ENCODE results near the gene XYLT1.

The XYLT1 gene

GRCh38 chr16:17129971-17130370 lies 340.8 kb downstream of the XYLT1 start (continued):
- TF ChIP-seq POU6F1 (CRISPR knock-in tag; IDR thresholded peaks at IDR 0.05; ENCODE audit: borderline replicate concordance, low read depth): no peak
- no peak for TF ChIP-seq ZNF8 (CRISPR knock-in tag; IDR thresholded peaks at IDR 0.05)
- no peak for TF ChIP-seq ISL1 (CRISPR knock-in tag; IDR thresholded peaks at IDR 0.05)
- no peak for TF ChIP-seq GLIS3 (CRISPR knock-in tag; IDR thresholded peaks at IDR 0.05)
- TF ChIP-seq ZFP30 (CRISPR knock-in tag; IDR thresholded peaks at IDR 0.05): no peak
- TF ChIP-seq ARNTL (CRISPR knock-in tag; IDR thresholded peaks at IDR 0.05; ENCODE audit: borderline replicate concordance, low read depth): no peak
- TF ChIP-seq CREB5 (CRISPR knock-in tag; IDR thresholded peaks at IDR 0.05; ENCODE audit: low read depth): no peak
- TF ChIP-seq TOX (CRISPR knock-in tag; IDR thresholded peaks at IDR 0.05; ENCODE audit: borderline replicate concordance): no peak
- TF ChIP-seq ZNF565 (CRISPR knock-in tag; conservative IDR thresholded peaks at IDR 0.05; ENCODE audit: low read depth): no peak
- no peak for TF ChIP-seq CSDC2 (CRISPR knock-in tag; IDR thresholded peaks at IDR 0.05)
- TF ChIP-seq RARB (CRISPR knock-in tag; IDR thresholded peaks at IDR 0.05): no peak

- no peak for ATAC-seq
- no peak for TF ChIP-seq ZNF565 (CRISPR knock-in tag; conservative IDR thresholded peaks at IDR 0.05; ENCODE audit: low read depth)
These were observed 342.0 kb downstream of the XYLT1 start for GRCh38 chr16:17128791-17129190.

GRCh38 chr16:17126156-17126555 lies 344.6 kb downstream of the XYLT1 start:
- no peak for ATAC-seq
- TF ChIP-seq ZNF8 (CRISPR knock-in tag; IDR thresholded peaks at IDR 0.05) (no peak), CSRNP3 (CRISPR knock-in tag; IDR thresholded peaks at IDR 0.05) (no peak), TOX (CRISPR knock-in tag; IDR thresholded peaks at IDR 0.05; ENCODE audit: borderline replicate concordance) (no peak), CSDC2 (CRISPR knock-in tag; IDR thresholded peaks at IDR 0.05) (no peak), ZNF565 (CRISPR knock-in tag; conservative IDR thresholded peaks at IDR 0.05; ENCODE audit: low read depth) (no peak), BACH2 (CRISPR knock-in tag; IDR thresholded peaks at IDR 0.05; ENCODE audit: borderline replicate concordance) (no peak), OSR1 (CRISPR knock-in tag; IDR thresholded peaks at IDR 0.05) (no peak), SNAI2 (CRISPR knock-in tag; IDR thresholded peaks at IDR 0.05) (no peak), ZFP30 (CRISPR knock-in tag; IDR thresholded peaks at IDR 0.05) (no peak), ESRRG (CRISPR knock-in tag; IDR thresholded peaks at IDR 0.05) (no peak), RARB (CRISPR knock-in tag; IDR thresholded peaks at IDR 0.05) (no peak), ZFP3 (CRISPR knock-in tag; IDR thresholded peaks at IDR 0.05) (no peak), PATZ1 (CRISPR knock-in tag; IDR thresholded peaks at IDR 0.05; ENCODE audit: borderline replicate concordance) (no peak), POU6F1 (CRISPR knock-in tag; IDR thresholded peaks at IDR 0.05; ENCODE audit: borderline replicate concordance, low read depth) (no peak), TCF4 (CRISPR knock-in tag; IDR thresholded peaks at IDR 0.05; ENCODE audit: borderline replicate concordance) (no peak), ZC3H10 (CRISPR knock-in tag; IDR thresholded peaks at IDR 0.05) (no peak)

- ATAC-seq: no peak
- TF ChIP-seq PATZ1 (CRISPR knock-in tag; IDR thresholded peaks at IDR 0.05; ENCODE audit: borderline replicate concordance) (no peak), ZFP3 (CRISPR knock-in tag; IDR thresholded peaks at IDR 0.05) (no peak), ZC3H10 (CRISPR knock-in tag; IDR thresholded peaks at IDR 0.05) (no peak), SNAI2 (CRISPR knock-in tag; IDR thresholded peaks at IDR 0.05) (no peak), CREB5 (CRISPR knock-in tag; IDR thresholded peaks at IDR 0.05; ENCODE audit: low read depth) (no peak), RARB (CRISPR knock-in tag; IDR thresholded peaks at IDR 0.05) (no peak), PPARA (CRISPR knock-in tag; IDR thresholded peaks at IDR 0.05; ENCODE audit: borderline replicate concordance) (no peak), ISL1 (CRISPR knock-in tag; IDR thresholded peaks at IDR 0.05) (no peak), ZNF70 (CRISPR knock-in tag; IDR thresholded peaks at IDR 0.05) (no peak), CSRNP3 (CRISPR knock-in tag; IDR thresholded peaks at IDR 0.05) (no peak), CSDC2 (CRISPR knock-in tag; IDR thresholded peaks at IDR 0.05) (no peak), OSR1 (CRISPR knock-in tag; IDR thresholded peaks at IDR 0.05) (no peak)
These were observed 345.1 kb downstream of the XYLT1 start for GRCh38 chr16:17125671-17126070.
